ENCODE measurements around the gene ACACA. TPM values are rescaled to one million over a fixed set of nuclear protein-coding genes. Genes with fewer than 3 reads are reported as not detected.

ACACA gene
- total RNA-seq, 1 experiment from 2014 or later: 84.2 TPM

GRCh38 chr17:37430051-37430627 is 23.5 kb upstream of the ACACA start:
- no peaks in the 10 kb centered on the region for H4K20me1 ChIP-seq (ENCODE audit: insufficient read depth, low read depth, low read length)
- no peaks in the 10 kb centered on the region for H3K4me1 ChIP-seq (ENCODE audit: low read length)
- H3K4me3 ChIP-seq (ENCODE audit: low read length): no peak overlapping the region
- H3K36me3 ChIP-seq (ENCODE audit: insufficient read depth, low read length): peaks cover 26% of the 10 kb centered on the region; the same call in 1 of the 2 replicates
- H3K9me2 ChIP-seq (replicated peaks; ENCODE audit: insufficient read depth, low read length): no peaks in the 10 kb centered on the region
- H3K27ac ChIP-seq (ENCODE audit: low read length): no peak overlapping the region
- H2AFZ ChIP-seq (ENCODE audit: low read length): no peak overlapping the region
- H3K27me3 ChIP-seq (ENCODE audit: low read length): no peaks in the 10 kb centered on the region
- peak; percentile 35 for DNase-seq
- H3K9me3 ChIP-seq (ENCODE audit: low read length): no peaks in the 10 kb centered on the region
- H3K79me2 ChIP-seq (ENCODE audit: low read length): peaks cover 22% of the 10 kb centered on the region
- no peak overlapping the region for H3K9ac ChIP-seq (ENCODE audit: low read length)
- no peak overlapping the region for H3K4me2 ChIP-seq (ENCODE audit: low read depth, low read length, poor library complexity, severe bottlenecking)

GRCh38 chr17:37429453-37429852 is 22.8 kb upstream of the ACACA start:
- peaks cover 30% of the 10 kb centered on the region; the same call in 1 of the 2 replicates for H3K36me3 ChIP-seq (ENCODE audit: insufficient read depth, low read length)
- H3K27ac ChIP-seq (ENCODE audit: low read length): no peak overlapping the region
- H3K4me2 ChIP-seq (ENCODE audit: low read depth, low read length, poor library complexity, severe bottlenecking): no peak overlapping the region

GRCh38 chr17:37429039-37429438 is 22.4 kb upstream of the ACACA start:
- Histone ChIP-seq H3K9me2 (replicated peaks; ENCODE audit: insufficient read depth, low read length) (no peaks in the 10 kb centered on the region), H4K20me1 (ENCODE audit: insufficient read depth, low read depth, low read length) (no peaks in the 10 kb centered on the region), H3K27ac (ENCODE audit: low read length) (no peak overlapping the region), H3K9me3 (ENCODE audit: low read length) (no peaks in the 10 kb centered on the region), H3K4me2 (ENCODE audit: low read depth, low read length, poor library complexity, severe bottlenecking) (no peak overlapping the region), H3K27me3 (ENCODE audit: low read length) (no peaks in the 10 kb centered on the region), H3K79me2 (ENCODE audit: low read length) (peaks cover 22% of the 10 kb centered on the region), H2AFZ (ENCODE audit: low read length) (no peak overlapping the region), H3K4me3 (ENCODE audit: low read length) (no peak overlapping the region), H3K4me1 (ENCODE audit: low read length) (no peaks in the 10 kb centered on the region), H3K9ac (ENCODE audit: low read length) (no peak overlapping the region), H3K36me3 (ENCODE audit: insufficient read depth, low read length) (peaks cover 30% of the 10 kb centered on the region; the same call in 1 of the 2 replicates)
- peak; percentile 27 for DNase-seq

More at GRCh38 chr17:37429453-37429852, 22.8 kb upstream of the ACACA start:
- Histone ChIP-seq H2AFZ (ENCODE audit: low read length) (no peak overlapping the region), H3K9me3 (ENCODE audit: low read length) (no peaks in the 10 kb centered on the region), H3K9ac (ENCODE audit: low read length) (no peak overlapping the region), H3K79me2 (ENCODE audit: low read length) (peaks cover 22% of the 10 kb centered on the region), H3K27me3 (ENCODE audit: low read length) (no peaks in the 10 kb centered on the region), H3K4me1 (ENCODE audit: low read length) (no peaks in the 10 kb centered on the region), H4K20me1 (ENCODE audit: insufficient read depth, low read depth, low read length) (no peaks in the 10 kb centered on the region), H3K4me3 (ENCODE audit: low read length) (no peak overlapping the region), H3K9me2 (replicated peaks; ENCODE audit: insufficient read depth, low read length) (no peaks in the 10 kb centered on the region)
- peak; percentile 5 for DNase-seq

GRCh38 chr17:37425268-37425667 is 18.6 kb upstream of the ACACA start:
- Histone ChIP-seq H3K4me1 (ENCODE audit: low read length) (no peaks in the 10 kb centered on the region), H3K4me2 (ENCODE audit: low read depth, low read length, poor library complexity, severe bottlenecking) (no peak overlapping the region), H3K9me3 (ENCODE audit: low read length) (no peaks in the 10 kb centered on the region), H3K9ac (ENCODE audit: low read length) (no peak overlapping the region), H2AFZ (ENCODE audit: low read length) (no peak overlapping the region), H3K27ac (ENCODE audit: low read length) (no peak overlapping the region), H3K9me2 (replicated peaks; ENCODE audit: insufficient read depth, low read length) (no peaks in the 10 kb centered on the region), H3K36me3 (ENCODE audit: insufficient read depth, low read length) (peaks cover 31% of the 10 kb centered on the region; the same call in 1 of the 2 replicates), H4K20me1 (ENCODE audit: insufficient read depth, low read depth, low read length) (no peaks in the 10 kb centered on the region), H3K27me3 (ENCODE audit: low read length) (no peaks in the 10 kb centered on the region), H3K79me2 (ENCODE audit: low read length) (peaks cover 5% of the 10 kb centered on the region; the same call in 1 of the 2 replicates), H3K4me3 (ENCODE audit: low read length) (no peak overlapping the region)
- DNase-seq: no peak

GRCh38 chr17:37422971-37423625 is 16.5 kb upstream of the ACACA start:
- Histone ChIP-seq H3K36me3 (ENCODE audit: insufficient read depth, low read length) (peaks cover 31% of the 10 kb centered on the region; the same call in 1 of the 2 replicates), H3K4me2 (ENCODE audit: low read depth, low read length, poor library complexity, severe bottlenecking) (no peak overlapping the region), H3K79me2 (ENCODE audit: low read length) (0 out of 2 replicates have a peak, but pooled peaks cover under 1% of the 10 kb centered on the region), H3K9me3 (ENCODE audit: low read length) (no peaks in the 10 kb centered on the region), H4K20me1 (ENCODE audit: insufficient read depth, low read depth, low read length) (no peaks in the 10 kb centered on the region), H3K4me1 (ENCODE audit: low read length) (no peaks in the 10 kb centered on the region), H3K27me3 (ENCODE audit: low read length) (no peaks in the 10 kb centered on the region), H2AFZ (ENCODE audit: low read length) (no peak overlapping the region), H3K9me2 (replicated peaks; ENCODE audit: insufficient read depth, low read length) (no peaks in the 10 kb centered on the region), H3K27ac (ENCODE audit: low read length) (no peak overlapping the region), H3K9ac (ENCODE audit: low read length) (no peak overlapping the region), H3K4me3 (ENCODE audit: low read length) (no peak overlapping the region)
- DNase-seq: no peak

- Histone ChIP-seq H2AFZ (ENCODE audit: low read length) (no peak overlapping the region), H3K79me2 (ENCODE audit: low read length) (peaks cover 20% of the 10 kb centered on the region)
Observed at GRCh38 chr17:37417852-37418251, 11.2 kb upstream of the ACACA start.

GRCh38 chr17:37413875-37414519 is 7.4 kb upstream of the ACACA start:
- no peak for DNase-seq
- no peak overlapping the region for H2AFZ ChIP-seq (ENCODE audit: low read length)
- H3K27me3 ChIP-seq (ENCODE audit: low read length): no peaks in the 10 kb centered on the region
- H4K20me1 ChIP-seq (ENCODE audit: insufficient read depth, low read depth, low read length): no peaks in the 10 kb centered on the region
- no peak overlapping the region for H3K4me3 ChIP-seq (ENCODE audit: low read length)
- H3K9me2 ChIP-seq (replicated peaks; ENCODE audit: insufficient read depth, low read length): no peaks in the 10 kb centered on the region
- no peak overlapping the region for H3K27ac ChIP-seq (ENCODE audit: low read length)
- H3K36me3 ChIP-seq (ENCODE audit: insufficient read depth, low read length): peaks cover 33% of the 10 kb centered on the region
- peaks cover 23% of the 10 kb centered on the region for H3K79me2 ChIP-seq (ENCODE audit: low read length)
- H3K4me1 ChIP-seq (ENCODE audit: low read length): no peaks in the 10 kb centered on the region
- no peaks in the 10 kb centered on the region for H3K9me3 ChIP-seq (ENCODE audit: low read length)
- no peak overlapping the region for H3K4me2 ChIP-seq (ENCODE audit: low read depth, low read length, poor library complexity, severe bottlenecking)
- no peak overlapping the region for H3K9ac ChIP-seq (ENCODE audit: low read length)

More at GRCh38 chr17:37417852-37418251, 11.2 kb upstream of the ACACA start:
- Histone ChIP-seq H3K4me2 (ENCODE audit: low read depth, low read length, poor library complexity, severe bottlenecking) (no peak overlapping the region), H3K27ac (ENCODE audit: low read length) (no peak overlapping the region), H3K9me3 (ENCODE audit: low read length) (no peaks in the 10 kb centered on the region), H3K4me1 (ENCODE audit: low read length) (no peaks in the 10 kb centered on the region), H4K20me1 (ENCODE audit: insufficient read depth, low read depth, low read length) (no peaks in the 10 kb centered on the region), H3K27me3 (ENCODE audit: low read length) (no peaks in the 10 kb centered on the region), H3K9me2 (replicated peaks; ENCODE audit: insufficient read depth, low read length) (no peaks in the 10 kb centered on the region), H3K36me3 (ENCODE audit: insufficient read depth, low read length) (peaks cover 21% of the 10 kb centered on the region), H3K9ac (ENCODE audit: low read length) (no peak overlapping the region), H3K4me3 (ENCODE audit: low read length) (no peak overlapping the region)
- DNase-seq: no peak

- Histone ChIP-seq H3K9me3 (ENCODE audit: low read length) (no peaks in the 10 kb centered on the region), H3K4me1 (ENCODE audit: low read length) (peaks cover 19% of the 10 kb centered on the region), H3K27ac (ENCODE audit: low read length) (no peak overlapping the region), H3K27me3 (ENCODE audit: low read length) (no peaks in the 10 kb centered on the region), H3K4me3 (ENCODE audit: low read length) (no peak overlapping the region), H2AFZ (ENCODE audit: low read length) (no peak overlapping the region), H3K9ac (ENCODE audit: low read length) (no peak overlapping the region), H3K4me2 (ENCODE audit: low read depth, low read length, poor library complexity, severe bottlenecking) (no peak overlapping the region), H3K36me3 (ENCODE audit: insufficient read depth, low read length) (peaks cover 30% of the 10 kb centered on the region), H4K20me1 (ENCODE audit: insufficient read depth, low read depth, low read length) (no peaks in the 10 kb centered on the region), H3K9me2 (replicated peaks; ENCODE audit: insufficient read depth, low read length) (no peaks in the 10 kb centered on the region), H3K79me2 (ENCODE audit: low read length) (peaks cover 46% of the 10 kb centered on the region)
- no peak for DNase-seq
Observed at GRCh38 chr17:37410357-37410756, 3.7 kb upstream of the ACACA start.
